Stimulated activated CD4-positive, alpha-beta T cell treated with anti-CD3 and anti-CD28 coated beads, TNF-alpha, amount 100 ng/mL, for 24 hours (primary cell): ENCODE results near the gene WDR7.

Experiments
- DNase-seq, 3 experiments: peaks; one replicate each; pipeline ENCODE4 v3.0.0-alpha.2; 2020; ENCODE audit warnings: low read depth in 3 of 3

WDR7 gene

GRCh38 chr18:56889621-56890020 is 238.5 kb downstream of the WDR7 start:
- DNase-seq = no peak

DNA sequence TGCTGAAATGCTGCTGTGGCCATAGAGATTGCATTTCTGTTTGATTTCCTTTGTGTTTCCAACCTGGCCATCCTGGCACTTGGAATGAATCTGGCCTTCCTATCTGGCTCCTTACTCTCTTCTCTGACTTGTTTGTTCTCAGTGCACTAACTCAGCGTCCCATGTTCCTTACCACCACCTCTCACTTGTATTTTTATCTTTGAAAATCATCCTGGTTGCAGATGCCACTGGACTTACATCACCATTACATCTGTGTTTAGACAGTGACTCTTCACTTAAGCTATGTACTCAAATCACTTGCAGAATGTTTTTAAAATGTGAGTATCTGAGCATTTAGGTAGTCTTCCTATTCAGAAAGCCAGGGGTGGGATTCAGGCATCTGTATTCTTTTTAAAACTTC is 239.5 kb downstream of the WDR7 start:
- no peak for DNase-seq

GRCh38 chr18:56891116-56891515 is 240.0 kb downstream of the WDR7 start:
- no peak for DNase-seq

- DNase-seq = no peak
Measured at GRCh38 chr18:56891870-56892269, 240.7 kb downstream of the WDR7 start.

- DNase-seq = no peak
Measured at GRCh38 chr18:56897122-56897521, 246.0 kb downstream of the WDR7 start.

DNA sequence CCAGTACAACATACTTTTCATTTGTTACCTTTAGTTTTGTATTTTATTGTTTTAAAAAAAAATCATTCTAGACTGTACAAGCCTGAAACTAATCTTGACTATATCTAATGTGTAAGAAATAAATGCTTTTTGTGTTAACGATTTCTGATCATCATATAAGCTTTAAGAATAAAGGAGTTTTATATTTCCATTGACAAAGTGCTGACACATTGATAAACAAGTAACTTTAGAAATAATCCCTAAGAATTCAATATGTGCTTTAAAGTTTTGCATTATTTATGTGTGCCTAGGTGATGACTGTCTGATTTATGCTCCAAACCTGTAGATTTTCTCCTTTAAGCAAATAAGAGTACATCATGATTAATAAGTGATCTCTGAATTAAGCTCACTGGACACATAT is 248.5 kb downstream of the WDR7 start:
- no peak for DNase-seq

GRCh38 chr18:56900195-56901094 is 249.3 kb downstream of the WDR7 start:
- DNase-seq = no peak

- no peak for DNase-seq
Measured at GRCh38 chr18:56901919-56902318, 250.8 kb downstream of the WDR7 start.

DNA sequence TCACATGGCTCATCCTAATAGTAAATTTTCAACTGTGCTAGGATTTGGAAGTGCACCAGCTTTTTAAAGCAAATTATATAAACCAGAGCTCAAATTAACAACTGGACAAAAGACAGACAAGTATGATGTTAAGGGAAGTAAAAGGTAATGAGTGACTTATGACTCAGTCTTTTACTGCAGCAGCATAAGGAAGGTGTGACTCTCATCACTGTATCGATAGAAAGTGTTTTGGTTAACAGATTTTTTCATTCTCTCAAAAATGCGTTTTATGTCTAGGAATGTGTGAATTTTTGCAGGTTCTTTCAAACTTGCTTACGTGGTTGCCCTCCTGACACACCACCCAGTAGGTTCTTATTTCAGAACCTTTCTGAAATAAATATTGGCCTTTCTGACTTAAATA is 251.5 kb downstream of the WDR7 start:
- no peak for DNase-seq

DNA sequence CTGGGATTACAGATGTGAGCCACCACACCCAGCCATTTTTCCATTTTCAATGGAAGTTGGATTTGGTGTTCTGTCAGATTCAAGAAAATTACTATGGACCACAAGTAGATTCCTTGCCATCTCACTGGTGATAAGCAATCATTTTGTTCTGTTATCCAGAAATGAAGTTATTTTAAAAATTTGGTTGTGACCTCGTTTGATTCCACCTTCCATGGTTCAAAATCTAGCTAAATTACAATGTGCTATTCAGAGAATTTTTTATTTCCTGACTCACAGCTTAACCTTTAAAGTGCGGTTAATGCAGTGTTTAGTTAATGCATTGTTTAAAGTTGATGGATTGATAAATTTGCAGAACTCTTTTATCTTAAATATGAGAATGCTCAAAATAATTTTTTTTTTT is 252.5 kb downstream of the WDR7 start:
- DNase-seq = no peak

GRCh38 chr18:56907771-56908170 is 256.6 kb downstream of the WDR7 start:
- DNase-seq = no peak

DNA sequence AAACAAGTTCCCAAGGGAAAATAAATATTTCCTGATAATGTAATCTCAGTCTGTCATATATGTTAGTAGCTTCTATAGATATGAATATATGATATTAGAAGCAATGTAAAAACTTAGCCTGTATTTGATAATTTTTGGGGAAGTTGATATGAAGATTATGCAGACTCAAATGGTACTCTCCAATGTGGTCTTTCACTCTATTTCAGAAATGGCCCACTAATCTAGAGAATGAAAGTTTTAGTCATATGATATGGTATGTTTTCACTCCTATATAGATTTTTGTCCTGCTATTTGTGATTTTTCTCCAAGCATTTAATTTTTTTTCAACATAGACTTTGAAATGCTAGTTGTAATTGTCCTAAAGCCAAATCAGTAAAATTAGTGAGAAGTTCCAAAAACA is 259.1 kb downstream of the WDR7 start:
- DNase-seq = no peak

DNA sequence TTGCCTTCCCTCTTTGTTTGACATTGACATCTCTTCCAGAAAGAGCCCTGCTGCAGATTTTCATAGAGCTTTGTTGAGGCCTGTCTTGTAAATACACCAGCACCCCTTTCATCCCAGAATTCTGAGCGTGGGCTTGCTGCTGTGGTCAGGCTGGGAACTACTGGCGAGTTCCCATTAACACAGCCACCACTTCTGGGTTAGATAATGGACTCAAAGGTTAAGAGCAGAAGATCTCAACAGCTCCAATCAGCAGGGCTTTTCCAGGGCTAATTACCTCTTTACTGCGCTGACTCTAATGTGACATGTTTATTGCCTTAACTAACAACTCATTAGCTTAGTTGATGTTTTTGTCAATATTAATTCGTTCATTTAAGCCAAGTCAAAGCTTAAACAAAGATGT is 259.8 kb downstream of the WDR7 start:
- DNase-seq = no peak

GRCh38 chr18:56913941-56914340 is 262.8 kb downstream of the WDR7 start:
- no peak for DNase-seq

GRCh38 chr18:56919190-56919589 is 268.0 kb downstream of the WDR7 start:
- no peak for DNase-seq

DNA sequence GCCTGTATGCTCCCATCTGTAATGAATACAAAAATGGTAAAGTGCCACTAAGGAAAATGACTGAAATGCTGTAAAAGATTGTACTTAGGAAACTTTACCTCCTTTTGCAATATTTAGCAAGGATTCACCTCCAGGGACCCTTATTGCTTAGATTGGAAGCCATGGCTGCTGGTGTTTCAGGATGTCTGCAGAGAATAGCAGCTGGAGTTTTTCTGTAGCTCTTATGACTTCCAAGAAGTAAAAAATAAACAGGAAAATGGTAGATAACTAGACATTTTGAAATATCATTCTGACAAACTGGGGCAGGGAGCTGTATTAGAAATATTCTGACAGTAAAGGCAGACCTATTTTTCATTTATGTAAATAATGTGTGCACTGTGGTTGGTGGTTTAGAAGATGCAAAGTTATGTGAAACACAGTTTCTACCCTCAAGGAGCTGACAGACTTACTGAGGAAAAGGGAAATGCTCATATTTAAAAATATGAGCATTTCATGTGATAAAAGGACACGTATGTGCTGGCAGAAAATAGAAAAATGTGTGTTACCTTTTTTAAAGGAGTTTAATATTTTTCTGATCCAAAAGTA is 270.8 kb downstream of the WDR7 start:
- no peak for DNase-seq

DNA sequence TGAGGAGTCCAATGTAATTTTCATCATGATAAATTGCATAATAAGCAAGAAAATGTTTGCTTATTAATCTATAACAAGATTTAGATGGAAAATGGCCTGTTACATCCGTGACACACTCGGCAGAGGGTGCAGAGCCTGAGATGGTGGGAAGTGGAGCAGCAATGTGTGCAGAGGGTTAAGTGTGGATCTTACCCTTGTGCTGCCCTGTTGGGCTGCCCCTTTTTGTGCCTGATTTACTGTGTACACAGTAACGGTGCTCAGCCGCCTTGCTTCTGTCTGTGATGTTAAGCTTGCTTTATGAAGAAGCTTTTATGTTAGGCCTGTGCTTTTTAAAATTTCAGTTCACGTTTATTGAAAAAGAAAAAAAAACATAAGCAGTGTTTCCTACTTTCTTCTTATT is 275.6 kb downstream of the WDR7 start:
- DNase-seq = no peak

GRCh38 chr18:56927786-56928185 is 276.6 kb downstream of the WDR7 start:
- DNase-seq = no peak

GRCh38 chr18:56929886-56930285 is 278.7 kb downstream of the WDR7 start:
- no peak for DNase-seq

DNA sequence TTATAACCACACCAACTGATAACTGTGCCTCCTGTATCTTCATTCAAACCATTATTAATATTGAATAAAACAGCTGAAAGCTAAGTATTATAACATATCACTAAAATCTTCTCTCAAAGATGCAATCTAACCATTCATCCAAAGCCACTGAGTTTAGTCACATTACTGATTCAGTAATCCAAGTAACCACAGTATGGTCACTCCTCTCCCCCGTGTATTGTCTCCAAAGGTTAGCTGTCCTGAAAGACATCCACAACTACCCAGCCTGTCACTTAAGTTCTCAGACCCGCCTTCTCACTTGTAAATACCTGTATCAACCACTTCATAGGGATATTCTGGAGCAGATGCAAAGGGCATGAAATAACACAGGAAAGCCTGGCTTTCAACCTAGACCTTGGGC is 282.3 kb downstream of the WDR7 start:
- DNase-seq = no peak

DNA sequence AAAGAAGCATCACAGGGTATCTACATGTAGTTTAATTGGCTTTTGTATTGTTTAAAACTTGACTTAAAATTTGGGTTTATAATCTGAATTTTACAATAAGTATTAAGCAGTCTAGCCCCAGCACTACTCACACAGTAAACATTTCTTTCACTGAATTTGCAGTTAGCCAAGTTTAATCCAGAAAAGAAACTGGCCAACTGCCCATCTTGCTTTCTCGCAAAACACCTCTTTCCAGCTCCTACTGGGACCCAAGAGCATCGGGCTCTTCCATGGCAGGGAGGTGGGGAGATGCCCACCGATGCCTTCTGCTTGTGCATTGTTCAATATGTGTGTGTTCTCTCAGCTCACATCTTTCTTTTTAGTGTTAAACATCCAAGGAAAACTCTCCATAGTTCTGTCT is 283.0 kb downstream of the WDR7 start:
- no peak for DNase-seq

DNA sequence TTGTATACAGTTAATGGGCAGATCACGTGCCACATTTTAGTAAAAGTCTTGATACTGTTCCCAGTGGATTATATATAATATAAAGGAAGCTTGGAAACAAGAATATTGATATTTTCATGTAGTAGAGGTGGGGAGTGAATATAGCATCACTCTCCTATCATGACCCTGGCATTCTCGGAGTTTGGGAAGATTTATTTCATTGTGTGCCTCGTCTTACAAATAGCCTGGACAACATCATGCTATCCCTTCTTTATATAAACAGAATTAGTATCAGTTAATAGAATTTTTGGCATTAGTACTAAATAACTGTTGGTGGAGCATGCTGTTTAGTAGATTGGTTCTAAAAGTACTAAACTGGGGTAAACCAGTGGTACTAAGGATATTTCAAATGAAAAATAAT is 283.7 kb downstream of the WDR7 start:
- DNase-seq = no peak

DNA sequence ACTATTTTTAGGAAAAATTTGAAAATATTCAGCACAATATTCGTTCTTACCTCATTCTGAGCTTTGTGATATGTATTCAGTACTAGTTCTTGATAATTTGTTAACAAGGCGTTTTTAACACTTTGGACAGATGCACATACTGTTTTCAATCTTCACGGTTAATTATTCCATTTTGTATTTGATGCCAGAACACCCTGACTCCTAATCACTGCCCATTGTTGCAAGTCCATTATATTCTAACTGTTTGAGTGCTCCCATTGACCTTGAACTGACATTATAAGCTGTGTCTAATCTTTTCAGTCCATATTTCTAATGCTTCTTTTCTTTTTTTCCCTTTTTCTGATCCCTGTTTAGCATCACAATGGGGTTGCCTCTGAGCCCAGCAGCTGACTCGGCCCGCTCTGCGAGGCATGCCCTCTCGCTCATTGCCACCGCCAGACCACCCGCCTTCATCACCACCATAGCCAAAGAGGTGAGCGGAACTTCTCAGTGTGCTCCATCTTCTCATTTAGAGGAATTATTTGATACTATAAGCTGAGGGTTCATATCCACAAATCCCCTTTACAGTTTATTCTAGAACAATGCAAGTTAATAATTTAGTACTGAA is 284.4 kb downstream of the WDR7 start:
- DNase-seq = no peak
